Body of pancreas (tissue), 4 donors: ENCODE measurements around the gene GPAM.

Experiments used
- CTCF ChIP-seq, 7 experiments: fragments of 450-650 bp in 4 of 7; fragments of 200-600 bp in 3 of 7; sonication (generic) in 3 of 7; IDR thresholded peaks; one replicate each; pipeline ENCODE4 v1.5.1; 2016 to 2019; ENCODE audit warnings: antibody characterized with exemption in 7 of 7
- POLR2A ChIP-seq, 3 donors: fragments of 450-650 bp; IDR thresholded peaks; one replicate each; pipeline ENCODE4 v1.6.1; 2016; ENCODE audit warnings: antibody characterized with exemption in 3 of 3, mild to moderate bottlenecking in 2 of 3

DNA sequence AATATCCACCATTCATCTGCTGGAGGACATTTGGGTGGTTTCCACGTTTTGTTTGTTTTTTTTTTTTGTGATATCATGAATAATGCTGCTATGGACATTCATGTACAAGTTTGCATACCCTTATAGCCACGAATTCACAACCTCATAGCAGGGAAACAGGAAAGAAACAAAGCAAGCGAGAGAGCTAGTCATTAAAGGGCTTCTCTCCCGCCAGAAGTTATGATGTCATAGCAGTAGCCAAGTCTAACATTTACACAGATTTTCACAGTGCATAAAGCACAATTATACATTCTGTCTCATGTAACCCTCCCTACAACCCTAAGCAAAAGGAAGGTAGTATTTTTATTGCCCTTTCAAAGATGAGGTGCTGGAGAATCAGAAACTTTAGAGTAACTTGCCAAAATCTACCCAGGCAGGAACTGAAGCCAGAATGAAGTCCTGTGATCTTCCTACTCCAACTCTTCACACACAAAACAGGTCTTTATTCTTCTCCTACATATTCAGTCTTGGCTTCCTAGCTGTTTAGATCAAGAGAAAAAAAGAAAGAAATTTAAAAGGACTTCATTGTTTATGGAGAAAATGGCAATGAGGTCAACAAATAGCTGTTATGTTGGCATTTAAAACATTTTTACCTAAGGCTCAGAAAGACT is 33.9 kb upstream of the GPAM start:
- TF ChIP-seq CTCF (IDR thresholded peaks at IDR 0.05) (no peak), POLR2A (IDR thresholded peaks at IDR 0.05) (no peak)
